Measurements from ENCODE around the gene MDGA2. TPM values are rescaled to one million over a fixed set of nuclear protein-coding genes. Genes with fewer than 3 reads are reported as not detected.

MDGA2 gene
- total RNA-seq, 1 donor from 2014 or later: 1.3 TPM

DNA sequence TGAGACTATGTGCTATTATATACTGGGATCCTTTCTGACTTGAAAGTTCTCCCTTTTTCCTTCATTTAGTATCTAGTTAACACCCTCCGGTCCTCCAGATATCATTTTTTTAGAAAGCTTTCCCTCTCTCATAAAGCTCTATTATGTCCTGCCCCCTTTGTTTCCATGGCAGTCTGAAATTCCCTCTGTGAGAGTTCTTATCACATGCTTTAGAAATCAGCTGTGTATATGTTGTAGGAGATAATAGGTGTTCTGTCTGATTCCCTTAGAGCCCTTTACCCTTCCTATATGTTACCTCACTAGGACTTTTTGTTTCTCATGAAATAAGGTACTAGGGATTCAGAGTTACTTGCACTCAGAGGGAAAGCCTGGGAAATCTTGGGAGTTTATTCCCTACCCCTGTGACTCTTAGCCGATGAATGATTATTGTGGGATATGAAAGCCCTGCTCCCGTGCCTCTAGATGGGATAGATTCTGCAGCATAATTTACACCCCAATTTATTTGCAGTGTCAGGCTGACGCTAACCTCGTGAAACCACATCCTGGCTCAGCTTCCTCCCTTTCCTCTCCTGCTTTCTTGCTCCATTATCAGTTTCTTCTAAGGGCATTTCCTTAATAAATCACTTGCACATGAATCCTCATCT lies 448.4 kb downstream of the MDGA2 start:
- Mint-ChIP-seq H3K36me3 (no peaks in the 10 kb centered on the region), H3K9me3 (peaks cover 5% of the 10 kb centered on the region), H3K4me1 (ENCODE audit: unreplicated experiment) (no peaks in the 10 kb centered on the region), H3K4me3 (no peak overlapping the region), H3K27ac (no peak overlapping the region), H3K27me3 (no peaks in the 10 kb centered on the region)
- DNase-seq (ENCODE audit: extremely low spot score, unreplicated experiment): no peak
- TF ChIP-seq, protein P1, sequence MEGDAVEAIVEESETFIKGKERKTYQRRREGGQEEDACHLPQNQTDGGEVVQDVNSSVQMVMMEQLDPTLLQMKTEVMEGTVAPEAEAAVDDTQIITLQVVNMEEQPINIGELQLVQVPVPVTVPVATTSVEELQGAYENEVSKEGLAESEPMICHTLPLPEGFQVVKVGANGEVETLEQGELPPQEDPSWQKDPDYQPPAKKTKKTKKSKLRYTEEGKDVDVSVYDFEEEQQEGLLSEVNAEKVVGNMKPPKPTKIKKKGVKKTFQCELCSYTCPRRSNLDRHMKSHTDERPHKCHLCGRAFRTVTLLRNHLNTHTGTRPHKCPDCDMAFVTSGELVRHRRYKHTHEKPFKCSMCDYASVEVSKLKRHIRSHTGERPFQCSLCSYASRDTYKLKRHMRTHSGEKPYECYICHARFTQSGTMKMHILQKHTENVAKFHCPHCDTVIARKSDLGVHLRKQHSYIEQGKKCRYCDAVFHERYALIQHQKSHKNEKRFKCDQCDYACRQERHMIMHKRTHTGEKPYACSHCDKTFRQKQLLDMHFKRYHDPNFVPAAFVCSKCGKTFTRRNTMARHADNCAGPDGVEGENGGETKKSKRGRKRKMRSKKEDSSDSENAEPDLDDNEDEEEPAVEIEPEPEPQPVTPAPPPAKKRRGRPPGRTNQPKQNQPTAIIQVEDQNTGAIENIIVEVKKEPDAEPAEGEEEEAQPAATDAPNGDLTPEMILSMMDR (conservative IDR thresholded peaks at IDR 0.05): no peak

DNA sequence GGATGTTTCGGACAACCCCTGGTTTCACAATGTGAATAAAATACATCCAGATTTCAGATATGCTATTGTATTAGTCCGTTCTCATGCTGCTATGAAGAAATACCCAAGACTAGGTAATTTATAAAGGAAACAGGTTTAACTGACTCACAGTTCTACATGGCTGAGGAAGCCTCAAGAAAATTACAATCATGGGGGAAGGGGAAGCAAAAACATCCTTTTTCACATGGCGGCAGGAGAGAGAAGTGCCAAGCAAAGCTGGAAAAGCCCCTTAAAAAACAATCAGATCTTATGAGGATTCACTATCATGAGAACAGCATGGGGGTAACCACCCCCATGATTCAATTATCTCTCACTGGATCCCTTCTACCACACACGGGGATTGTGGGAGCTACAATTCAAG lies 451.7 kb downstream of the MDGA2 start:
- TF ChIP-seq, protein P1 (conservative IDR thresholded peaks at IDR 0.05): no peak
- Mint-ChIP-seq H3K4me3 (no peak overlapping the region), H3K4me1 (ENCODE audit: unreplicated experiment) (no peaks in the 10 kb centered on the region), H3K36me3 (no peaks in the 10 kb centered on the region), H3K27me3 (no peaks in the 10 kb centered on the region), H3K9me3 (peaks cover 5% of the 10 kb centered on the region), H3K27ac (no peak overlapping the region)
- DNase-seq (ENCODE audit: extremely low spot score, unreplicated experiment): no peak

DNA sequence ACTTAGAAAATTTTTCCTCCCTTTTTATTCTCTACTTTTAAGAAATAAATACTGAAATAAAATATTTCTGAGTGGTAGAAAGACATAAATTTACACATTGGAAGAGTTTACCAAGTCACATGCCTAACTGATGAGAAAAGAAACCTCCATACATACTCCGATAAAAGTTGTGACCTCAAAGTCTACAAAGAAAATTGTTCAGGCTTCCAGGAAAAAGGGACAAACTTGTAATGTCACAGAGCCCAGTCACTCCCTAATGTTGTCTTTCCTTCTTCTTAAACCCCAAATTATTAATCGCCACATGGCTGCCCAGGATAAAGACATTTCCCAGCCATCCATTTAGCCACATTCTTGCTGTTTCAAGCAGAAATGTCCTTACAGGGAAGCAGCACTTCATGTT lies 455.3 kb downstream of the MDGA2 start:
- H3K9me3 Mint-ChIP-seq: peaks cover 5% of the 10 kb centered on the region
- H3K27me3 Mint-ChIP-seq: no peaks in the 10 kb centered on the region
- DNase-seq (ENCODE audit: extremely low spot score, unreplicated experiment): no peak
- H3K27ac Mint-ChIP-seq: no peak overlapping the region
- no peaks in the 10 kb centered on the region for H3K4me1 Mint-ChIP-seq (ENCODE audit: unreplicated experiment)
- no peaks in the 10 kb centered on the region for H3K36me3 Mint-ChIP-seq
- H3K4me3 Mint-ChIP-seq: no peak overlapping the region
- TF ChIP-seq, protein P1 (conservative IDR thresholded peaks at IDR 0.05): no peak

DNA sequence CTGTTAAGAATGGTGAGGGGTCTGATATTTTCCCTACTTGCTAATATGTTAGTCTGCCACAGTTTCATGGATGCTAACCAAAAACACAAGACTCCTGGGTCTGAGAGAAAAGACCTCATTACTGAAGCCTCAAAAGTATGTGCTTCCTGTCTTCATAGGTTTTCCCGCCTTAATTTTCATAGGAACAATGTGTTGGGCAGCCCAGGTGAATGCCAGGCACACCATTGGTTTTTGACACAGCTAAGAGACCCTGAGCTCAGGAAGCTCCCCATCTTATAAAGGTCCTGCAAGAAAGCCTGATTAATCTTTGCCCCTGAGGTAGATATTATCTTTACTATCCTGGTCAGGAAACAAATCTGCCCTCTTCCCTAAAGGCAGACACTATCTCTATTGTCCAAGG lies 464.1 kb downstream of the MDGA2 start:
- no peaks in the 10 kb centered on the region for H3K36me3 Mint-ChIP-seq
- H3K4me3 Mint-ChIP-seq: no peak overlapping the region
- TF ChIP-seq, protein P1 (conservative IDR thresholded peaks at IDR 0.05): no peak
- no peaks in the 10 kb centered on the region for H3K27me3 Mint-ChIP-seq
- no peaks in the 10 kb centered on the region for H3K4me1 Mint-ChIP-seq (ENCODE audit: unreplicated experiment)
- DNase-seq (ENCODE audit: extremely low spot score, unreplicated experiment): no peak
- no peak overlapping the region for H3K27ac Mint-ChIP-seq
- peaks cover 4% of the 10 kb centered on the region for H3K9me3 Mint-ChIP-seq

DNA sequence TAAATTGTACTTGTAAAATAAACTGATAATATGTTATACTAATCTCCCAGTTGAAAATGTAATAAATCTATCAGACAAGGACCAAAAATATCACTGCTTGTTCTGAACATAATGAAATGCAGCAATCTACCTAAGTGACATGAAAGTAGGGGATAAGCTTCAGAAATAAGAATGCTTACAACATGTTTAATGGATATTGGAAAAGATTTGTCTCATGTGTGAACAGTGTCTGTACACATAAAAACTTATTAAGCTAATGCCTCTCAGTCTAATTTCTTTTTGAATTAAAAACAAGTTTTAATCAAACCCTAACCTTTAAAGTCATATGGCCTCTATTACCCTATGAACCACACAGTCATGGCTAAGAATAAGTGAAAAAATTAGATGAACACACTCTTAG lies 465.3 kb downstream of the MDGA2 start:
- Mint-ChIP-seq H3K9me3 (peaks cover 4% of the 10 kb centered on the region), H3K27me3 (no peaks in the 10 kb centered on the region), H3K27ac (no peak overlapping the region), H3K4me3 (no peak overlapping the region), H3K36me3 (no peaks in the 10 kb centered on the region), H3K4me1 (ENCODE audit: unreplicated experiment) (no peaks in the 10 kb centered on the region)
- no peak for DNase-seq (ENCODE audit: extremely low spot score, unreplicated experiment)
- TF ChIP-seq, protein P1 (conservative IDR thresholded peaks at IDR 0.05): no peak

DNA sequence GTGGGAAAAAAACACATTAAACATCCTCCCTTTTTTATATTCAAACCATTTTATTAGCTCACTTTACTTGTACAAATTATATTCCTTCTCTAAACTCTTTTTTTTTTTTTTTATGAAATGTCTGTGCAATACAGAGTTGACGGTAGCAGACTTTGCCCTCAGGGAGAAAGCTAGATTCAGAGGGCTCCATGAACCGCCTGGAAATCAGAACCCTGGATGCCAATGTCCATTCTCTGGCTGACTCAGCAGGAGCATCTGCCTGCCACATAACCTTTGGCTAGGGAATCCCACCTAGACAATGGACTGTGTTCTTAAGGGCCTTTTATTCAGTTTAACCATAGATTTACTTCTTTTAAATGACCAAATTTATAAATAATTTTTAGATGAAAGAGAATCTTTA lies 467.0 kb downstream of the MDGA2 start:
- no peak for DNase-seq (ENCODE audit: extremely low spot score, unreplicated experiment)
- Mint-ChIP-seq H3K4me3 (no peak overlapping the region), H3K4me1 (ENCODE audit: unreplicated experiment) (no peaks in the 10 kb centered on the region), H3K27ac (no peak overlapping the region), H3K27me3 (no peaks in the 10 kb centered on the region), H3K36me3 (no peaks in the 10 kb centered on the region), H3K9me3 (peaks cover 4% of the 10 kb centered on the region)
- TF ChIP-seq, protein P1 (conservative IDR thresholded peaks at IDR 0.05): no peak
